HTERT RPE-1 (cell line): ENCODE results near the gene DHRS2.

Experiments
- in situ Hi-C: fragments of 300-500 bp; cut with MboI; formaldehyde crosslinking; loops from 4 replicates; pipeline ENCODE4 v1.14.3; 2020; ENCODE audit warnings: low sequenced_read_pairs

The DHRS2 gene

GRCh38 chr14:23612354-23612732 is 23.8 kb upstream of the DHRS2 start:
- in situ Hi-C loops, result no loop called here

GRCh38 chr14:23612802-23613201 is 23.4 kb upstream of the DHRS2 start:
- in situ Hi-C loops, result no loop called here

DNA sequence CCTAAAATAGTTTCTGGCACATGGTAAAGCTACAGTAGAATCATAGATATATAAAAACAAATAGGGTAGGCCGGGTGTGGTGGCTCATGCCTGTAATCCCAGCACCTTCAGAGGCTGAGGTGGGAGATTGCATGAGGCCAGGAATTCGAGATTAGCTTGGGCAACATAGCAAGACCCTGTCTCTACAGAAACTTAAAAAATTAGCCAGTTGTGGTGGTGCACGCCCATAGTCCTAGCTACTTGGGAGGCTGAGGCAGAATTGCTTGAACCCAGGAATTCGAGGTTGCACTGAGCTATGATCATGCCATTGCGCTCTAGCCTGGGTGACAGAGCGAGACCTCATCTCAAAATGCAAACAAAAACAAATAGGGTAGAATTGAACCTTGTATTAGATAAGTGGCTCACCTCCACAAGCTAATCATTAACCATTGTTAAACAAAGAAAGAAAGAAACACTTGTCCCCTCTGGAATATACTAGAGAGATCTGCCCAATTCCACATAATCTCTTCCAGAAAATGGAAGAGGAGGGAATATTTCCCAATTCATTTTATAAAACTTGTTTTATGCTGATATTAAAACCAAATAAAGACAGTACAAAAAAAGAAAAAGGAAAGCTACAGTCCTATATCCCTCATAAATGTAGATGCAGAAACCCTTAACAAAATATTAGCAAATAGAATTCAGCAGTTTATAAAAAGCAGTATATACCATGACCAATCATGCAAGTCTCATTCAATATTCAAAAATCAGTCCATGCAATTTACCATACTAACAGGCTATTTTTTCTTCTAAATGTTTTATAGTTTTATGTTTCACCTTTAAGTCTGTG is 22.7 kb upstream of the DHRS2 start:
- in situ Hi-C loops, result no loop called here

GRCh38 chr14:23614395-23614828 is 21.8 kb upstream of the DHRS2 start:
- in situ Hi-C loops, result no loop called here

GRCh38 chr14:23615856-23616255 is 20.3 kb upstream of the DHRS2 start:
- in situ Hi-C loops, result no loop called here

- in situ Hi-C loops, result no loop called here
These were observed 18.6 kb upstream of the DHRS2 start for GRCh38 chr14:23617539-23617938.

- in situ Hi-C loops, result no loop called here
These were observed 17.7 kb upstream of the DHRS2 start for GRCh38 chr14:23618415-23618988.

DNA sequence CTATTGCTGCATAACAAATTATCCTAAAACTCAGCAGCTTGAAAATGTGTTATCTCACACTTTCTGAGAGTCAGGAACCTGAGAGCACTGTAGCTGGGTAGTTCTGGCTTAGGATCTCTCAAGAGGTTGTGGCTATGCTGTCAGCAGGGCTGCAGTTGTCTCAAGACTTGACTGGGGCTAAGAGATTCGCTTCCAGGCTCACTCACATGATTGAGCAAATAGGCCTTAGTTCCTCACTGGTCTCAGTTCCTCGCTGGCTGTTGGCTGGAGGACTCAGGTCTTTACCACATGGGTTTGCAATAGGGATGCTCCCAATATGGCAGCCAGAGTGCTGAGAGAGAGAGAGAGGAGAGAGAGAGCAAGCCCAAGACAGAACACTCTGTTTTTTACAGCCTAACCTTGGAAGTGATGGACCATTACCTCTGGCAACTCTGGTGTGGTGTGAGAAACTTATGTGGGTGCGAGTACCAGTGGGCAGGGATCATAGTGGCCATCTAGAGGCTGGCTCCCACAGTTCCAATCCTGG is 15.9 kb upstream of the DHRS2 start:
- in situ Hi-C loops, result no loop called here

DNA sequence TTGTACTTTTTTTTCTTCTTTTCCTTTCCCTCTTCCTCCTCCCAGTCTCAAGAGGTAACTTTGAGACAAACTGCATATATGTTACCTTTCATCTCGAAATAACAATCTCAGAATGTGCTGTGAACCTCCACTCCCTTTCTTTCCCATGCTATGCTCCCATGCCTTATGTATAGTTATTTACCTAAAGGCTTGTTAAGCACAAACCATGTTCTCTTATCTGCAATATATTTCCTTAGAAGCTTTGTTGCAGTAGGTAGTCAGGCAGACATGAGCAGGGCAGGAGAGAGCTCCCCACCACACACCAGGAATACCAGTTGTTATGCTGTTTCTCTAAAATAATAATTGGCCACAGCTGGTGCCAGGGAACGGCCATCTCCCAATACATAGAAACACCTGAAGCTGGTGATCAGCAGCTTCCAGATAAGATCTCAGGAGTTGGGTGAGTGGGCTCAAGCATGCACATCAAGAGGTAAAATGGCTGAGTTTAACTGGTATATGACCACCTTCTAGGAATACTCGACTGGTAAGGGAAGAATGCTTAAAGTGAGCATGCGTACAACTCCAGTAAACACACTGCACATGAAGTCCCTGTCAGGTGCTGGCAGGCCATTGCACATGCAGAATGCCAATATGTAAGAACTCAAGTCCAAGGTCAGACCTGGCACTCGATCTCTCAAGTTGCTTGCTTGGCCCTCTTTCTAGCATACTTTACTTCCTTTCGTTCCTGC is 14.8 kb upstream of the DHRS2 start:
- in situ Hi-C loops, result no loop called here

- in situ Hi-C loops, result no loop called here
These were observed 14.0 kb upstream of the DHRS2 start for GRCh38 chr14:23621932-23622730.

DNA sequence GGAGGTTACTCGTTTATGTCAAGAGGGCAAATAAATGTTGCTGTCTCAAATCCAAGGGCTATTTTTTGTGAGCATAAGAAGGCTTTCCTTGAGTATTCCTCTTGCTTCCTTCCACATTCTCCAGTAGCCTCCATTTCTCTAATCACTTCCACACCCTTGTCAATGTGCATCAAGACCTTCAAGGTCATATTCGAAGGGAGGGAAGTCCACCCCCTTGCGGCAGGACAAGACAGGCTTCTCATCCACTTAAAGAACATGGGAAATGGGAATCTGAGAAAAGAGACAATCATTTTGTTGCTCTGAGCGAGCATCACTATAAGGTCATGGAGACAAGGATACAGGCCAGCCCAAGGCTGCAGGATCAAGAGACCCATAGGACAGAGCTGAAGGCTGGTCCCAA is 13.2 kb upstream of the DHRS2 start:
- in situ Hi-C loops, result no loop called here

GRCh38 chr14:23623962-23624361 is 12.2 kb upstream of the DHRS2 start:
- in situ Hi-C loops, result no loop called here

DNA sequence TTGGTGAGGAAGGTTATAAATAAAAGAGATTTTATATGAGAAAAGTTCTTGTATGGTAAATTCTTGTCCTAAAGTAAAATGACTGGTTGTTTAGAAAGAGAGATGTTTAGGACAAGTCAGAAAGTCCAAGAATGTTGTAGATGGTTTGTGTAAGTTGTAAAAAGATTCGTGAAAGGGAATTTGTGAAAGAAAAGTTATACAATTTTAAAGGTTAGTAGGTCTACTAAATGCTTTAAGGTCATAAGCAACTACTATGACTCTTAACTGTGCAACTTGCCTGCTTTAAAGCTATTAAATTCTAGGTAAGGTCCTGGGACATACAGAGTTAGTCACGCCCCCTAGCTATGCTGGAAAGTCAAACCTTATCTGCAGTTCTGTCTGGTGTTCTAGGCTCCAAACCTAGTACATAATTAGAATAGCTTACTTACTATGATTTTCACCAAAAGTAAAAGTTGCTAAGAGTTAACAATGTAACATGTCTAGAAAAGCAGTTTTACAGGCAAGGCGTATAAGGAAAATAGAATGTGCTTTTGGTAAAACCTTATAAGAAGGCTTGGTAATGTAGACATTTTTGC is 11.2 kb upstream of the DHRS2 start:
- in situ Hi-C loops, result no loop called here

DNA sequence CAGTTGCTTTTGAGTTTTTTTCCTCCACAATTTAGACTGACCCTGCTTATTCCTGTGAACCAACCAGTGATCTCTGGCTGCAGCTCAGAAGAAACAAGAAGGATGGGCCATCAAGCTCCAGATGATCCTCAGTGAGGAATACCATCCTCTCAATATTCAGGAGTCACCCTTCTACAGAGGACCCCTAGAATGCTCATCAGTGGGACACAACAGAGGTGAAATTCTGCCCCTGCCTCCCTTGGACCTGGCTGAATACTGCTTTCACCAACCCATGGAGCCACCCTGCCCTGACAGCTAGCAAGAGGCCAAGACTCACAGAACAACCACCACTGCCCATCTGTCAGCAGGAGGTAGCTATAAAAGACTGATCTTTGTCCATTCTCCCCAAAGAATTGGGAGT is 9.2 kb upstream of the DHRS2 start:
- in situ Hi-C loops, result no loop called here

DNA sequence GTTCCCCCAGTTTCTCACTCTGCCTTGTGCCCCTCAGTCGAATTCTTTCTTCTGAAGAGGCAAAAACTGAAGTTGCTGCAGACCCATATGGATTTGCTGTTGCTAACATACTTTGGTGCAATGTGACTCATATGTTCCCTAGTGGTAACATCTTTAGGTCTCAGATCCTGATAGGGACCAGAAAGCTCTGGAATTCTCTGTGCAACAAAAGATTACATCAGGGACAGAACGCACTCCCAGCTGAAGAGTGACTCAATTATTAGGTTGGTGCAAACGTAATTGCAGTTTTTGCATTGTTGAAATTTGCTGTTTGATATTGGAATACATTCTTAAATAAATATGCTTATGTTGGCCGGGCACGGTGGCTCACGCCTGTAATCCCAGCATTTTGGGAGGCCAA is 8.2 kb upstream of the DHRS2 start:
- in situ Hi-C loops, result no loop called here

GRCh38 chr14:23629204-23629603 is 7.0 kb upstream of the DHRS2 start:
- in situ Hi-C loops, result no loop called here

DNA sequence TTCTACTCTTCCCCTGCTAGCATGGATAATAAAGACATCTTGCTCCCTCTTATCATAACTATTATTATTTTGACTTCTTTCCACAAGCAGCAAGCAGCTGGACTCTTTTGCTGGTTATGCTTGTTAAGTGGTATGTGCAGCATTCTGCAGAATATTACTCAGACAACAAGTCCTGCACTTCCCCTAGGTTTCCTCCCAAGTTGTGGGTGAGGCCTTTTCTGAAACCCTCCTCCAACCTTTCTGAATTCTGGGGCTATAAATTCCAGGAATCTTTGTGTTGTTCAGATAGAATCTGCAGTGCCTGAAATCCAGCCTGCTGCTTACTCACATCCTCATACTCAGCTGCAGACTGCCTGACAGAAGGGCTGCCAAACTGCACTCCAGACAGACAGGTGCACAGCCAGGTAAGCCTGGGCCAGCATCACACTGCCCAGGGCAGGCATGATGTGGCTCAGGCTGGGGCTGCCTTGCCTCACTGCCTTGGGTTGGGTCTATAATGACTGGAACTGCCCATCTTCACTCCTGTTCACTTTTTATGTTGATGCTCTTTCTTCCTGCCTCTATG is 6.2 kb upstream of the DHRS2 start:
- in situ Hi-C loops, result no loop called here

GRCh38 chr14:23630687-23631086 is 5.5 kb upstream of the DHRS2 start:
- in situ Hi-C loops, result no loop called here

- in situ Hi-C loops, result no loop called here
These were observed 4.9 kb upstream of the DHRS2 start for GRCh38 chr14:23631234-23631633.

GRCh38 chr14:23631702-23632460 is 4.3 kb upstream of the DHRS2 start:
- in situ Hi-C loops, result no loop called here
